Colonic mucosa (tissue), 4 donors: ENCODE results near the gene HEATR9. TPM values are rescaled to one million over a fixed set of nuclear protein-coding genes. Genes with fewer than 3 reads are reported as not detected.

ENCODE experiments used
- DNase-seq: peaks from one replicate; pipeline ENCODE4 v3.0.0-alpha.2; 2020
- H3K27ac ChIP-seq: fragments of 200-600 bp; one replicate; pipeline ENCODE4 v1.8.0; 2021
- H3K27me3 ChIP-seq: fragments of 200-600 bp; one replicate; pipeline ENCODE4 v1.8.0; 2021
- H3K36me3 ChIP-seq: fragments of 200-600 bp; one replicate; pipeline ENCODE4 v1.8.0; 2021
- H3K4me1 ChIP-seq: fragments of 200-600 bp; one replicate; pipeline ENCODE4 v1.8.0; 2021; ENCODE audit warnings: mild to moderate bottlenecking
- H3K4me3 ChIP-seq: fragments of 200-600 bp; one replicate; pipeline ENCODE4 v1.8.0; 2021
- H3K9ac ChIP-seq, 2 donors: one replicate each; pipeline ENCODE4 v1.7.0; 2013; ENCODE audit warnings: control low read depth in 2 of 2, low read depth in 2 of 2, low read length in 2 of 2
- H3K9me3 ChIP-seq: fragments of 200-600 bp; one replicate; pipeline ENCODE4 v1.8.0; 2021
- intact Hi-C: fragments of 100-400 bp; cut with DNase I; formaldehyde crosslinking; loops from one replicate; pipeline ENCODE4 v1.14.1; 2022
- total RNA-seq, 2 donors: library from RNA; stranded (reverse); fragmentation: NEBNext Ultra II Directional in 1 of 2; extraction: Animal tissue kit (Norgen Biotek cat#: 25700) in 1 of 2; gene quantifications; one replicate each; pipeline ENCODE4 v1.2.1, GENCODE V29; 2021
- TF ChIP-seq, protein P1 (sequence below): fragments of 200-600 bp; IDR thresholded peaks from one replicate; pipeline ENCODE4 v1.8.0; 2022; ENCODE audit warnings: antibody characterized with exemption, mild to moderate bottlenecking
- donor health status: healthy.
- donor health status: DM: no; HTN: no; CAD: no.
- donor health status: DM: no; HTN: no; CAD: no.

HEATR9 gene
- total RNA-seq, 2 donors from 2014 or later = not detected

DNA sequence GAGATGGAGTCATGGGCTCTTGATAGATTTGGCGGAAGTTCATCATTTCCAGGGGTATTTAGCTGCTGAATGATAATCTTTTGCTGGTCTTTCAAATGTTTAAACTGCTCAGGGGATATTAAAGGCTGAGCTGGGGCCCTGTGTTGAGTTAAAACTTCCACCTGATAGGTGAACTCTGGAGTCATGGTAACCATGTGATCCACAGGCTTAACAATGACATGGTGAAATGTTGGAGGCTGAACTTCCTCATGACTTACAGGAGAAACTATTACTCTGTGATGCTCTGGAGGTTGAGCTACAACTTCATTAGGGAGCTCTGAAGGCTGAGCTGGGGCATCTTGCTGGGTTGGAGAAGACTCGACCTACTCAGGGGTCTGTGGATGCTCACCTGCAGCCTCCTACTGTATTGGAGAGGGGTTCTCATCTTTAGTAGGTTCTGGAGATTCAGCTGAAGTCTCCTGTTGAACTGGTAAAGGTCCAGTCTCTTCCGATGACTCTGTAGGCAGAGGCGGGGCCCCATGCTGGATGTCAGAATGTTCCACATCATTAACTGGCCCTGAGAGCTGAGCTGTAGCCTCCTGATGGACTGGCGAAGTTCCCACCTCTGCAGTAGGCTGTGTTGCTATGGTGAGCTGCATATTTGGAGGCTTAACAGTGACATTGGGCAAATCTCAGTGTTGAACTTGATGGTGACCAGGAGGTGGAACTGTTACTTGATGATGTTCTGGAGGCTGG, 37.7 kb upstream of the HEATR9 start:
- TF ChIP-seq, protein P1, sequence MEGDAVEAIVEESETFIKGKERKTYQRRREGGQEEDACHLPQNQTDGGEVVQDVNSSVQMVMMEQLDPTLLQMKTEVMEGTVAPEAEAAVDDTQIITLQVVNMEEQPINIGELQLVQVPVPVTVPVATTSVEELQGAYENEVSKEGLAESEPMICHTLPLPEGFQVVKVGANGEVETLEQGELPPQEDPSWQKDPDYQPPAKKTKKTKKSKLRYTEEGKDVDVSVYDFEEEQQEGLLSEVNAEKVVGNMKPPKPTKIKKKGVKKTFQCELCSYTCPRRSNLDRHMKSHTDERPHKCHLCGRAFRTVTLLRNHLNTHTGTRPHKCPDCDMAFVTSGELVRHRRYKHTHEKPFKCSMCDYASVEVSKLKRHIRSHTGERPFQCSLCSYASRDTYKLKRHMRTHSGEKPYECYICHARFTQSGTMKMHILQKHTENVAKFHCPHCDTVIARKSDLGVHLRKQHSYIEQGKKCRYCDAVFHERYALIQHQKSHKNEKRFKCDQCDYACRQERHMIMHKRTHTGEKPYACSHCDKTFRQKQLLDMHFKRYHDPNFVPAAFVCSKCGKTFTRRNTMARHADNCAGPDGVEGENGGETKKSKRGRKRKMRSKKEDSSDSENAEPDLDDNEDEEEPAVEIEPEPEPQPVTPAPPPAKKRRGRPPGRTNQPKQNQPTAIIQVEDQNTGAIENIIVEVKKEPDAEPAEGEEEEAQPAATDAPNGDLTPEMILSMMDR = no peak
- Histone ChIP-seq H3K27ac (no peak overlapping the region), H3K27me3 (no peaks in the 10 kb centered on the region), H3K36me3 (no peaks in the 10 kb centered on the region), H3K4me1 (no peaks in the 10 kb centered on the region), H3K4me3 (no peak overlapping the region), H3K9ac (no peak overlapping the region), H3K9me3 (no peaks in the 10 kb centered on the region)
- DNase-seq = no peak
- intact Hi-C loops = no loop called here

DNA sequence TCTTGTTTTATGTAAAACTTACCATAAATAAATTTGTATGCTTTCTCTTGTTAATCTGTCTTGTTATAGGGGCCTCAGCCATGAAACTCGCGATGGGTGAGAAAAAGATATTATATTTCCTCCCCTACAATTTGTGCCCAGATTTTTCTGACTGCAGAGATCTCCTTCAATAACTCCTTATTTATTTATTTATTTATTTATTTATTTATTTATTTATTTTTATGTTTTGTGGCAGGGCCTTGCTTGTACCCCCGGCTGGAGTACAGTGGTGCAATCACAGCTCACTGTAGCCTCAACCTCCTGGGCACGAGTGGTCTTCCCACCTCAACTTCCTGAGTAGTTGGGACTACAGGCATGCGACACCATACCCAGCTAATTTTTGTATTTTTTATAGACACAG, 34.8 kb upstream of the HEATR9 start:
- no peaks in the 10 kb centered on the region for H3K4me1 ChIP-seq
- TF ChIP-seq, protein P1 = no peak
- H3K9me3 ChIP-seq = no peaks in the 10 kb centered on the region

DNA sequence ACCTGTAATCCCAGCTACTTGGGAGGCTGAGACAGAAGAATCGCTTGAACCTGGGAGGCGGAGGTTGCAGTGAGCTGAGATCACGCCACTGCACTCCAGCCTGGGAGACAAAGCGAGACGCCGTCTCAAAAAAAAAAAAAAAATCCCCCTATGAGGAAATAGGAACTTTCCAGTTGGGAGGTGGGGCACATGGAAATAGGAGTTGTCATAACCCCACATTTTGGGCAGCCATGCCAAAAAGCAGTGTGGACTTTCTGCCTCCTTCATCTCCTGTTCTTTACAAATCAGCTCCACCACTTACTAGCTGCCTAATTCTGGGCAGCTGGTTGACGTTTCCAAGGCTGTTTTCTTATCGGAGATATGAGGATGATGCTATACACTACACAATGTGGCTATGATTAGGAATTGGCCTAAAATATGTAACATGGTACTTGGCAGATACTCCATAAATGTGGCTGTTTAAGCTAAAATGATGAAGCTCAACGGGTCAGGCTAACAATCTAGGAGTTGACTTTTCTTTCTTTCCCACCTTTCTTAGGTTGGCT, 33.0 kb upstream of the HEATR9 start:
- DNase-seq = no peak
- no peak overlapping the region for H3K9ac ChIP-seq
- H3K27ac ChIP-seq = no peak overlapping the region
- intact Hi-C loops = no loop called here
- H3K36me3 ChIP-seq = no peaks in the 10 kb centered on the region
- no peaks in the 10 kb centered on the region for H3K27me3 ChIP-seq
- no peak overlapping the region for H3K4me3 ChIP-seq
- H3K9me3 ChIP-seq = no peaks in the 10 kb centered on the region
- TF ChIP-seq, protein P1 = no peak
- no peaks in the 10 kb centered on the region for H3K4me1 ChIP-seq

More for the DNA sequence above, 34.8 kb upstream of the HEATR9 start:
- Histone ChIP-seq H3K27ac (no peak overlapping the region), H3K27me3 (no peaks in the 10 kb centered on the region), H3K4me3 (no peak overlapping the region), H3K36me3 (no peaks in the 10 kb centered on the region), H3K9ac (no peak overlapping the region)
- intact Hi-C loops = no loop called here
- DNase-seq = no peak

DNA sequence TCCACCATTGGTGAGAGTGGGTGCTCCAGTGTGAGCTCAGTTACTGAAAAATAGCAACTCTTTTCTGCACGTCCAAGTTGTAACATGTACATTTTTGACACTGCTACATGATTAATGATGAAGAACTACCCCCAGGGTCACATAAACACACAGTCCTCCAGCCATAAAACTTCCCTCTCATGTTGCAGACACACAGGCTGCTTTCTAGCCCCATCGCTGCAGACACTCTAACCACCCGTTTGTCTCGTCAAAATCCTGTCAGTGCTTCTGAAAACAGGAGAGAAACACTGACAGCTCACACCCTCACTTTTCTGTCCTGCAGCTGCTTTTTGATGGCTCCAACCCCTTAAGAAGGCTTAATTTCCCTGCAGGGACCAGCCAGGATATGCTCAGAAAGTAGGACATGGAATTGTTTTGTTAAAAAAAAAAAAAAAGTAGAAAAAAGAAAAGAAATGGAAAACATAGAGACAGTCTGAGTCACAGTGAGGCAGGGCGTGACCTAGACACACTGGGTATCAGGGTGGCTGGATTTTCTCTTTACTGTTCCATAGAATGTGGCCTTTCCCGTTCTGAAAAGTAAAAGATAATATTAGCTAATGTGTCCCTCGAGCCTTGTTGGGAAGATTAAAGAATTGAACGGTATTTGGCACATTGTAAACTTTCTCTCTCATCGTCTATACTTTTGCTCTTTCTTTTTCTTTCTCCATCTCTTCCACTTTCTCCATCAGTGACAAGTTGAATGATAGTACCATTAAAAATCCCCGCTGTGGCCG, 32.2 kb upstream of the HEATR9 start:
- TF ChIP-seq, protein P1 = no peak
- H3K27me3 ChIP-seq = no peaks in the 10 kb centered on the region
- no peaks in the 10 kb centered on the region for H3K9me3 ChIP-seq
- intact Hi-C loops = no loop called here
- no peak overlapping the region for H3K27ac ChIP-seq
- no peak for DNase-seq
- no peaks in the 10 kb centered on the region for H3K4me1 ChIP-seq
- no peak overlapping the region for H3K4me3 ChIP-seq
- no peak overlapping the region for H3K9ac ChIP-seq
- no peaks in the 10 kb centered on the region for H3K36me3 ChIP-seq

DNA sequence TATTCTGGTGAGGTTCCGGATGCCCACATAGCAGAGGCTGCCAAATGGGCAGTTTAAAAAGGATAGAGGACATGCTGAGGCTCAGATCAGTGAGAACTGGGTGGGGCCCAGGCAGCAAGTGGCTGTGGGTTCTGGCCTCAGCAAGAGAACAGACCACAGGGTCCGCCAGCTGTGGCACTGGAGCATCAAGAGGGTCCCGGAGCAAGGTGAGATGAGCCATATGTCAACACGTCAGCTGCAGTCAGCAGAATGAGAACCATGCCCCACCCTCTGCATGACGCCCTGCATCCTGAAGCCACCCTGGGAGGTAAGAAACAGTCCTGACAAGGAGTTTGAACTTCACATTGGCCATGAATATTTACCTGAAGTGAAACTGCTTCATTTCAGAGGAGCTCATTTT, 31.6 kb upstream of the HEATR9 start:
- H3K4me1 ChIP-seq = no peaks in the 10 kb centered on the region
- no peak for DNase-seq
- H3K36me3 ChIP-seq = no peaks in the 10 kb centered on the region
- no peak overlapping the region for H3K27ac ChIP-seq
- intact Hi-C loops = no loop called here
- no peaks in the 10 kb centered on the region for H3K27me3 ChIP-seq
- no peaks in the 10 kb centered on the region for H3K9me3 ChIP-seq
- no peak overlapping the region for H3K4me3 ChIP-seq
- no peak overlapping the region for H3K9ac ChIP-seq
- TF ChIP-seq, protein P1 = no peak
